ENCODE results near the gene MUC5B.
"Not testable (repeated sequence)": the region's sequence is repeated elsewhere in the genome, so short reads cannot be mapped to it uniquely, and the experiment has no call there.

MUC5B gene

GRCh38 chr11:1252371-1253102, 29.7 kb downstream of the MUC5B start:
- no peak for DNase-seq

GRCh38 chr11:1253103-1253485, 30.2 kb downstream of the MUC5B start:
- DNase-seq: no peak

- DNase-seq: no peak
Observed at GRCh38 chr11:1254086-1254648, 31.3 kb downstream of the MUC5B start.

GRCh38 chr11:1254733-1255132, 31.9 kb downstream of the MUC5B start:
- no peak for DNase-seq

GRCh38 chr11:1255151-1255550, 32.3 kb downstream of the MUC5B start:
- no peak for DNase-seq

- no peak for DNase-seq
Observed at GRCh38 chr11:1256257-1257045, 33.6 kb downstream of the MUC5B start.

GRCh38 chr11:1257366-1257765, 34.5 kb downstream of the MUC5B start:
- no peak for DNase-seq

GRCh38 chr11:1257916-1258315, 35.0 kb downstream of the MUC5B start:
- no peak for DNase-seq

- DNase-seq: no peak
Observed at GRCh38 chr11:1258401-1259075, 35.7 kb downstream of the MUC5B start.

- DNase-seq: no peak
Observed at GRCh38 chr11:1259076-1259461, 36.2 kb downstream of the MUC5B start.

- DNase-seq: no peak
Observed at GRCh38 chr11:1259561-1259960, 36.7 kb downstream of the MUC5B start.

GRCh38 chr11:1260023-1260501, 37.2 kb downstream of the MUC5B start:
- DNase-seq: no peak

GRCh38 chr11:1260620-1261019, 37.8 kb downstream of the MUC5B start:
- DNase-seq: no peak

GRCh38 chr11:1261241-1262071, 38.6 kb downstream of the MUC5B start:
- DNase-seq: no peak

GRCh38 chr11:1262172-1263006, 39.5 kb downstream of the MUC5B start:
- DNase-seq: peak; percentile 62 to 85 (median 83)

- no peak for DNase-seq
Observed at GRCh38 chr11:1263010-1263409, 40.1 kb downstream of the MUC5B start.

- DNase-seq: not testable (repeated sequence)
Observed at GRCh38 chr11:1264444-1264843, 41.6 kb downstream of the MUC5B start.

GRCh38 chr11:1265480-1265879, 42.6 kb downstream of the MUC5B start:
- DNase-seq: not testable (repeated sequence)

- not testable (repeated sequence) for DNase-seq
Observed at GRCh38 chr11:1266976-1267375, 44.1 kb downstream of the MUC5B start.

- DNase-seq: no peak
Observed at GRCh38 chr11:1267441-1268100, 44.7 kb downstream of the MUC5B start.

GRCh38 chr11:1269957-1270356, 47.1 kb downstream of the MUC5B start:
- DNase-seq: no peak

Measured in NCI-H1417 (cell line).